Ishikawa (cell line): Measurements from ENCODE around the gene HAGH.

Experiments used
- CEBPB ChIP-seq: IDR thresholded peaks from 2 replicates; pipeline ENCODE4 v1.6.1; 2012
- MAX ChIP-seq: IDR thresholded peaks from 2 replicates; pipeline ENCODE4 v1.6.1; 2012
- RAD21 ChIP-seq: IDR thresholded peaks from 2 replicates; pipeline ENCODE4 v1.6.1; 2012; ENCODE audit warnings: low read depth
- REST ChIP-seq: IDR thresholded peaks from 2 replicates; pipeline ENCODE4 v1.6.1; 2012; ENCODE audit warnings: low read depth, mild to moderate bottlenecking
- TF ChIP-seq, protein P1 (sequence below): IDR thresholded peaks from 2 replicates; pipeline ENCODE4 v1.6.1; 2012

DNA sequence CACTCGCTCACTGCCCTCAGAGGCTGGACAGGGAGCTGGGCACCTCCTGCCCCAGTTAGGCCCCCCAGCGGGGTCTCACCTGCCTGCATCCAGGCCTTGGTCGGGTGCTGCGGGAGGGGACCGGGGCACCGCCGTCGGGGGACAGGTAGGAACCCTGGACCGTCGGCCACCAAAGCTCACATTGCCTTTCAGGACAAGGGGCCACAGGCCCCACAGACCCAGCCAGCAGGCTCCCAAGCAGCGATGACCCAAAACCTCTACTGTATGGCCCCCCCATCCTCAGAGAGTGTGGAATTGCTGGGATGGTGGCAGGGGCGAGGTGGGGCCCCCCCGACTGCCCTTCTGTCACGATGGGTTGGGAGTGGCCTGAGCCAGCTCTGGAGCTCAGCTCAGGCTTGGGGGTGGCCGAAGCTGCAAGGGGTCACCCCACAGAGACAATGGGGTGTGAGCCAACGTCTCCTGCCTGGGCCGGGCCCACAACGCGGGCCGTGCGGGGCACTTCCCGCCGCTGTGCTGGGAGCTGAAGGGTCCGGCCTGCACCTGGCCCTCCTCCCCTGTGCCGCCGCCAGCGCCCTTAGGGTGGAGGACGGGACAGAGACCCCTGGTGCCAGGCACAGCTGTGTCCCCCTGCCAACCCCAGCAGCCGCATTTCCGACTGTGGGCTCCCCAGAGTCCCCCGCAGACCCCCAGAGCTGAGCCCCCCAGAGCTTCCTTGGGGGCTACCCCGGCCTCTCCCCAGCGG, 33.6 kb downstream of the HAGH start:
- no peak for TF ChIP-seq REST
- no peak for TF ChIP-seq MAX
- TF ChIP-seq, protein P1, sequence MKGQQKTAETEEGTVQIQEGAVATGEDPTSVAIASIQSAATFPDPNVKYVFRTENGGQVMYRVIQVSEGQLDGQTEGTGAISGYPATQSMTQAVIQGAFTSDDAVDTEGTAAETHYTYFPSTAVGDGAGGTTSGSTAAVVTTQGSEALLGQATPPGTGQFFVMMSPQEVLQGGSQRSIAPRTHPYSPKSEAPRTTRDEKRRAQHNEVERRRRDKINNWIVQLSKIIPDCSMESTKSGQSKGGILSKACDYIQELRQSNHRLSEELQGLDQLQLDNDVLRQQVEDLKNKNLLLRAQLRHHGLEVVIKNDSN, result no peak
- no peak for TF ChIP-seq RAD21
- no peak for TF ChIP-seq CEBPB
